Skin of body (tissue), 2 donors: Measurements from ENCODE around the gene CYP4F2. TPM values are rescaled to one million over a fixed set of nuclear protein-coding genes. Genes with fewer than 3 reads are reported as not detected.
"Not testable (repeated sequence)": the region's sequence is repeated elsewhere in the genome, so short reads cannot be mapped to it uniquely, and the experiment has no call there.

ENCODE experiments used
- DNase-seq: peaks from one replicate; lab custom pipeline; 2025; lab: John Stamatoyannopoulos, UW
- total RNA-seq: library from RNA; depleted of rRNA; stranded (reverse); fragments of >200 nt; gene quantifications from one replicate; pipeline ENCODE4 v1.2.3, GENCODE V29; 2014

Gene CYP4F2
- total RNA-seq, 1 donor from 2014 or later: 0.89 TPM

DNA sequence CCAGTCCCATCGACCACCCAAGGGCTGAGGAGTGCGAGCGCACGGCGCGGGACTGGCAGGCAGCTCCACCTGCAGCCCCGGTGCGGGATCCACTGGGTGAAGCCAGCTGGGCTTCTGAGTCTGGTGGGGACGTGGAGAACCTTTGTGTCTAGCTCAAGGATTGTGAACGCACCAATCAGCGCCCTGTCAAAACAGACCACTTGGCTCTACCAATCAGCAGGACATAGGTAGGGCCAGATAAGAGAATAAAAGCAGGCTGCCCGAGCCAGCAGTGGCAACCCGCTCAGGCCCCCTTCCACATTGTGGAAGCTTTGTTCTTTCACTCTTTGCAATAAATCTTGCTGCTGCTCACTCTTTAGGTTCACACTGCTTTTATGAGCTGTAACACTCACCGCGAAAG is 2.2 kb upstream of the CYP4F2 start:
- not testable (repeated sequence) for DNase-seq

DNA sequence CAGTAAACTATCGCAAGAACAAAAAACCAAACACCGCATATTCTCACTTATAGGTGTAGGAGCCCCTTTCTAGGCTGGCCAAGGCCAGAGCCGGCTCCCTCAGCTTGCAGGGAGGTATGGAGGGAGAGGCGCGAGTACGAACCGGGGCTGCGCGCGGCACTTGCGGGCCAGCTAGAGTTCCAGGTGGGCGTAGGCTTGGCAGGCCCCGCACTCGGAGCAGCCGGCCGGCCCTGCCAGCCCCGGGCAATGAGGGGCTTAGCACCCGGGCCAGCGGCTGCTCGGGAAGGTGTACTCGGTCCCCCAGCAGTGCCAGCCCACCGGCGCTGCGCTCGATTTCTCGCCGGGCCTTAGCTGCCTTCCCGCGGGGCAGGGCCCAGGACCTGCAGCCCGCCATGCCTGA is 1.7 kb upstream of the CYP4F2 start:
- DNase-seq: not testable (repeated sequence)

DNA sequence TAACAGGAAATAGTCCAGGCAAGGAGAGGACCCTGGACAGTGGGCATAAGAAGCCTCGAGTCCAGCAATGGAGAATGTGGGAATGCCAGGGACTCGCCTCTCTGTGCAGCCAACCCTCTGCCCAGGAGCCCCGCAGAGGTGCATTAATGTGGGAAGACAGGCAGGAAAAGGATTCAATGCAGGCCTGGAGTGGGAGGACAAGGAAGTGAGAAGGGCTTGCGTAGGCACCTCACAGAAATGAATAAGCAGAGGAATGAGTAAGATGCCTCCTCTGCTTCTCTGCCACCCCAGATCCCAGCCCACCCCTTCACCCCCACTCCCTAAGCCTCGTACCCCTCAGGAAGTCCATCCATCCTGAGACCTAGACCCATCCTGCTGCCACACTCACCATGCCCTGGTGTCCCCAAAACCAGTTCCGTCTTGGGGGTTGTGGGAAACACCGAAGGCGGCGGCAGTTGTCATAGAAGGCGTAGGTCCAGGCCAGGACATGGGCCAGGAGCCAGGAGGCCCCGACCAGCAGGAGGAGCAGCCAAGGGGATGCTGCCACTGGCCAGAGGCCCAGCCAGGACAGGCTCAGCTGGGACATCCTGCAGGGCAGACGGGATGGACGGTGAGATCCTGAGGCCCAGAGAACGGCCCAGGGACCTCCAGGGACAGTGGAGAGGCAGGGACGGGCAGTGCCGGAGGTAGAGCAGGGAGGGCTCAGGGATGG is 692 bp downstream of the CYP4F2 start:
- no peak for DNase-seq

DNA sequence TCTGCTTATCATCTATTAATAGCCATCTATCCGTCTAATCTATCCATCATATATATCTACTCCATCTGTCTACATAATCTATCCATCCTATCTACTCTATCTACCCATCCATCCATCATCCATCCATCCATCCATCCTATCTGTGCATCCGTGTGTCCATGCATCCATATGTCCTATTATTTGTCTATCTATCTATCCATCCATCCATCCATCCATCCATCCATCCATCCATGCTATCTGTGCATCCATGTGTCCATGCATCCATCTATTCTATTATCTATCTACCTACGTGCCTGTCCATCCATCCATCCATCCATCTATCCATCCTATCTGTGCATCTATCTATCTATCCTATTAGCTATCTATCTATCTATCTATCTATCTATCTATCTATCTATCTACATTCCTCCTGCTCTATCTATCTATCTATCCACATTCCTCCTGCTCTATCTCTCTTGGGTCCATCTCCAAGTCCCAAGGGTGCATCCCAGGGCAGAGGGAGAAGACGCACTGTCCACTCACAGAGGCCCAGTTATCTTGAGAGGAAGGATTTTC is 1.9 kb downstream of the CYP4F2 start:
- no peak for DNase-seq

- DNase-seq: no peak
Observed at GRCh38 chr19:15894359-15894758, 3.5 kb downstream of the CYP4F2 start.

DNA sequence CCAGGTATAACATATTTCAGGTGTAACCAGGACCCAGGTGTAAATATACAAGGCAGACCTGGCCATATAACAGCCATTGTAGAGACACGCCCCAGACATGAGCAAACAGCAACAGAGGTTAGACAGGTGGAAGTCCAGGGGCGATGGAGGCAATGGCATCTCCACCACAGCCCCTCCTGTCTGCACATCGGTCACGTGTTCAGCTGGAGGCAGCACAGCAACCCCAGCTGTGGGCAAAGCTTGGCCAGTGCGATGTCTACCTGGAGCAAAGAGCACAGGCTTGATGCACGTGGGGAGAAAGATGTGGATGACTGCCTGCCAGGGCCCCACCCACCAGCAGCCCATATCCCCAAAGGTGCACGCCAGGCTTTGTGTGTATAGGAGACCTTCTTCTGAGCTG is 4.4 kb downstream of the CYP4F2 start:
- no peak for DNase-seq

GRCh38 chr19:15892012-15892411 is 5.9 kb downstream of the CYP4F2 start:
- no peak for DNase-seq

- DNase-seq: no peak
Observed at GRCh38 chr19:15891434-15891833, 6.4 kb downstream of the CYP4F2 start.

- DNase-seq: not testable (repeated sequence)
Observed at GRCh38 chr19:15889339-15889738, 8.5 kb downstream of the CYP4F2 start.

- DNase-seq: no peak
Observed at GRCh38 chr19:15885919-15886318, 12.0 kb downstream of the CYP4F2 start.

GRCh38 chr19:15885167-15885566 is 12.7 kb downstream of the CYP4F2 start:
- DNase-seq: no peak

DNA sequence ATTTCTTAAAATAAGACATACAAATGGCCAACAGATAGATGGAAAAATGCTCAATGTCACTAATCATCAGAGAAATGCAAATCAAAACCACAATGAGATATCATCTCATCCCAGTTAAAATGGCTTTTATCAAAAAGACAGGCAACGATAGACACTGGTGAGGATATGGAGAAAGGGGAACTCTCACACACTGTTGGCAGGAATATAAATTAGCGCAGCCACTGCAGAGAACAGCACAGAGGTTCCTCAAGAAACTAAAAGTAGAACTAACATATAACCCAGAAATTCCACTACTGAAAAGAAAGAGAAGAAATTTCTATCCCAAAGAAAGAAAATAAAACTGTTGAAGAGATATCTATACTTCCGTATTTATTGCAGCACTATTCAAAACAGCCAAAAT is 14.5 kb downstream of the CYP4F2 start:
- not testable (repeated sequence) for DNase-seq

- no peak for DNase-seq
Observed at GRCh38 chr19:15874821-15875474, 22.9 kb downstream of the CYP4F2 start.

GRCh38 chr19:15873771-15874170 is 24.1 kb downstream of the CYP4F2 start:
- not testable (repeated sequence) for DNase-seq

- DNase-seq: no peak
Observed at GRCh38 chr19:15871570-15871969, 26.3 kb downstream of the CYP4F2 start.

- no peak for DNase-seq
Observed at GRCh38 chr19:15869873-15870272, 28.0 kb downstream of the CYP4F2 start.

- no peak for DNase-seq
Observed at GRCh38 chr19:15869109-15869555, 28.7 kb downstream of the CYP4F2 start.

DNA sequence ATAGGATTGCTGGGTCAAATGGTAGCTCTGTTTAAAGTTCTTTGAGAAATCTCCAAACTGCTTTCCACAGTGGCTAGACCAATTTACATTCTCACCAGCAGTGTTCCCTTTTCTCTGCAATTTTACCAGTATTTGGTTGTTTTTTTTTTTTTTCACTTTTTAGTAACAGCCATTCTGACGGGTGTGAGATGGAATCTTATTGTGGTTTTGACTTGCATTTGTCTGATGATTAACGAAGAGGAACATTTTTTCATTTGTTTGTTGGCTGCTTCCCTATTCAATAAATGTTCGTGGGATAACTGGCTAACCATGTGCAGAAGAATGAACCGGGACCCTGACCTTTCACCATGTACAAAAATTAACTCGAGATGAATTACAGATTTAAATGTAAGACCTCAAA is 31.2 kb downstream of the CYP4F2 start:
- no peak for DNase-seq

- no peak for DNase-seq
Observed at GRCh38 chr19:15864824-15865223, 33.0 kb downstream of the CYP4F2 start.

- DNase-seq: no peak
Observed at GRCh38 chr19:15863272-15863671, 34.6 kb downstream of the CYP4F2 start.

GRCh38 chr19:15862444-15862843 is 35.4 kb downstream of the CYP4F2 start:
- DNase-seq: no peak

GRCh38 chr19:15860522-15860921 is 37.4 kb downstream of the CYP4F2 start:
- no peak for DNase-seq

- DNase-seq: no peak
Observed at GRCh38 chr19:15859187-15859586, 38.7 kb downstream of the CYP4F2 start.
